GM12873 (cell line): ENCODE measurements around the gene BMP8A.
A peak's percentile ranks its signal among the peaks of the same experiment; 100 is the strongest.

Source experiments
- TF ChIP-seq, protein P1 (sequence below): IDR thresholded peaks from 2 replicates; pipeline ENCODE4 v1.5.1; 2012; ENCODE audit warnings: low read depth, mild to moderate bottlenecking, moderate library complexity, low read length, control low read depth; ENCODE audit not compliant: insufficient read depth; ENCODE audit errors: missing control alignments

BMP8A gene

DNA sequence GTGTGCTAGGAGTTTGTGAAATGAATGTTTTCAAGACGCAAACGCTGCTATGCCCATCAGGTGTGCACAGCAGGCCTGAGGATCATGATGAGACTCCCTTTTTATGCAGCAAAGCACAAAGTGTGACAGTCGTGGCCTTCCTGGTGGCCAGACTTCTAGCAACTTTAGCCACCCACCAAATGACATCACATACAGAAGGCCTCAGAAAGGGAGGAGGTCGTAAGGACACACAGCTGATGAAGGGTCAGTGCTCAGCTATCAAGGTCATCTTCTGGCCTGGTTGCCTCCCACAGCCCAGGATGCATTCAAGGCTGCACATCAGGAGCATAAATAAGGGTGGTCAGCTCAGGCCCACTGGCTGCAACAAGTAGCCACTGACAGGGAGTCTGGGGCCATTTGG, 36.6 kb downstream of the BMP8A start:
- TF ChIP-seq, protein P1, sequence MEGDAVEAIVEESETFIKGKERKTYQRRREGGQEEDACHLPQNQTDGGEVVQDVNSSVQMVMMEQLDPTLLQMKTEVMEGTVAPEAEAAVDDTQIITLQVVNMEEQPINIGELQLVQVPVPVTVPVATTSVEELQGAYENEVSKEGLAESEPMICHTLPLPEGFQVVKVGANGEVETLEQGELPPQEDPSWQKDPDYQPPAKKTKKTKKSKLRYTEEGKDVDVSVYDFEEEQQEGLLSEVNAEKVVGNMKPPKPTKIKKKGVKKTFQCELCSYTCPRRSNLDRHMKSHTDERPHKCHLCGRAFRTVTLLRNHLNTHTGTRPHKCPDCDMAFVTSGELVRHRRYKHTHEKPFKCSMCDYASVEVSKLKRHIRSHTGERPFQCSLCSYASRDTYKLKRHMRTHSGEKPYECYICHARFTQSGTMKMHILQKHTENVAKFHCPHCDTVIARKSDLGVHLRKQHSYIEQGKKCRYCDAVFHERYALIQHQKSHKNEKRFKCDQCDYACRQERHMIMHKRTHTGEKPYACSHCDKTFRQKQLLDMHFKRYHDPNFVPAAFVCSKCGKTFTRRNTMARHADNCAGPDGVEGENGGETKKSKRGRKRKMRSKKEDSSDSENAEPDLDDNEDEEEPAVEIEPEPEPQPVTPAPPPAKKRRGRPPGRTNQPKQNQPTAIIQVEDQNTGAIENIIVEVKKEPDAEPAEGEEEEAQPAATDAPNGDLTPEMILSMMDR, result no peak

DNA sequence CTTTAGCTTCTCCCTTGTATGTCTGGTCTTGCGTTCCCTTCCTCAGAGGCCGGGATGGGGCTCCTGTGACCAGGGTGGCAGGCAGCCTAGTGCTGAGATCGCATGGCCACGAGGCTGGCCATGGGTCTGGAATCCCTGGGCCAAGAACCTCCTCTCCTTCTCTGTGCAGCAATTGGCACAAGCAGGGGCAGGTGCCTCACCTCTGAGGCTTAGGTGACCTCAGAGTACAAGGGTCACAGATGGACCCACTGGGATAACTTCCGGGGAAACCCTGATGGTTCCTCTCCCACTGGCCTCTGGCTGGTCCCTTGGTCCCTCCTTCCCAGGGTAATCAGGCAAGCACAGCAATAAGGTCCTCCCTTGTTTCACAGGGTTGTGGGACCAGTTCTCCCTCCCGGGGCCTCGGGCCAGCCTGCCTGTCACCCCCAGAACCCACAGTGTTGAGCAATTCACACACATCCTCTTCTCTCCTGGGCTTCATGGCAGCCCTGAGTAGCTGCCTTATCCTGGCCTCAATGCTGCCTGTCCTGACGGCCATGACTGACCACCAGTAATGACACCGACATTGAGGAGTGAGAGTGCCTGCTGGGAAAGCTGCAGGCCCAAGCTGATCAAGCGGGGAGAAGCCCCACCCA, 38.6 kb downstream of the BMP8A start:
- TF ChIP-seq, protein P1, result no peak

DNA sequence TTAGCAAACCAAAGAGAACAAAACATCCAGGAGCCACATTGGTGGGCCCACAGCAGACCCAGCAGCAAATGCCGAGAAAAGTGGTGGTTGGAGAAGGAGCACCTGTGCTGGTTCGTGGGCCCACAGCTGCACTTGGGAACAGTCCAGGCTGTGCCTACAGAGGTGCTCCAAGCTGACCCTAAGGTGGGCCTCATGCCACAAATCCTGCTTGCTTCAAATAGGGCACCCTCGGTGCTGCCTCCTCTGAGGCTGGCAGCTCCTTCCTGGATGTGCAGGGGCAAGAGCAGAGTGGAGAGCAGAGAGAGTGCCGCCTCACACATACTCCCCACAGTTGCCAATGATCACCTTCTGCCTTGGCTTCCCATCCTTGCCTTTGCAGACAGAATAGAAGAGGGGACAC, 40.1 kb downstream of the BMP8A start:
- TF ChIP-seq, protein P1, result no peak

- TF ChIP-seq, protein P1, result no peak
Observed at GRCh38 chr1:39533442-39533841, 42.0 kb downstream of the BMP8A start.

GRCh38 chr1:39538531-39539251, 47.3 kb downstream of the BMP8A start:
- TF ChIP-seq, protein P1, result no peak

DNA sequence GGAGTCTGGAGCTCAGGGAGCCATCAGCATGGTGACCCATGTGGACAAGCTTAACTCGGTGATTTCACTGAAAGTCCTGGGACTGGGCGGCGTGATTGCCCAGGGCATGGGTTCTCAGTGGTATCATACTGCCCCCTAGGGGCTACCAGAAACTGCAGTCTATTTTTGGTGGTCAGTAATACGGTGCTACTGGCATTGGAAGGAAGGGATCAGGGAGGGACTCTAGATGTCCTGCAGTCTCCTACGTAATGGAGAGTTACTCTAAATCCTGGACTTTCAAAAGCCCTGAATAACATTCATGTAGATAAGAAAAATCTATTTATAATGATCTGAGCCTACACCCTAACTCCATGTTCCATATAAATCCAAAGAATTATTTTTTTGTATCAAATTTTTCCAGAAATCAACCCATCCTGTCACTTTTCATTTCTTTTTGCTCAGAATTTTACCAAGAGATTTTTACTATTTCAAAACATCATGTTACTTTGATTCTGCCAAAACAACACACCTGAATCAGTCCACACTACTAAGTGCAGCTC, 47.9 kb downstream of the BMP8A start:
- TF ChIP-seq, protein P1, result peak; percentile 92

GRCh38 chr1:39540504-39541031, 49.1 kb downstream of the BMP8A start:
- TF ChIP-seq, protein P1, result no peak
